HepG2 (cell line): Measurements from ENCODE around the gene DLG2. TPM values are rescaled to one million over a fixed set of nuclear protein-coding genes. Genes with fewer than 3 reads are reported as not detected.

Experiments used
- ATAC-seq: fragments of 200-7000 bp; cut with Tn5 transposase; 3 replicates; pipeline ENCODE4 v1.9.1; 2020; ENCODE audit warnings: mild to moderate bottlenecking, moderate library complexity
- BruUV-seq: library from RNA; stranded (reverse); fragments of 400-500 nt; replicated peaks from 2 replicates; lab custom pipeline; 2021; lab: Mats Ljungman, UMichigan
- CTCF ChIA-PET: fragments of 300-600 bp; formaldehyde crosslinking; extraction: SDS; loops from one replicate; lab custom pipeline; 2021; ENCODE audit warnings: low total read pairs, inconsistent platforms, low intra/inter-chr PET ratio; lab: Yijun Ruan, JAX
- POLR2A ChIA-PET: fragments of 350-600 bp; sonication (Branson Sonifier 250); formaldehyde crosslinking; loops from one replicate; lab custom pipeline; 2020; ENCODE audit warnings: antibody characterized with exemption, inconsistent platforms; lab: Yijun Ruan, JAX
- DNase-seq: peaks from one replicate; pipeline ENCODE4 v3.0.0-alpha.2; 2015; ENCODE audit warnings: low spot score
- FAIRE-seq: peaks from 3 replicates; lab custom pipeline; 2011; peaks lifted over from hg19 to GRCh38; lab: Jason Lieb, UNC
- H2AFZ ChIP-seq: one replicate; pipeline ENCODE4 v1.6.1; 2011; ENCODE audit warnings: low read length, inconsistent platforms
- H3K27ac ChIP-seq: fragments of 300-600 bp; 3 replicates; pipeline ENCODE4 v1.8.0; 2011; ENCODE audit warnings: mixed run types, mild to moderate bottlenecking, mixed read lengths, low read length, inconsistent platforms; ENCODE audit not compliant: insufficient read depth; ENCODE audit errors: extremely low read length
- H3K27me3 ChIP-seq, 2 experiments: fragments of 200-600 bp in 1 of 2; 2 replicates in 1 of 2; 3 replicates in 1 of 2; pipeline versions ENCODE4 v1.6.0 to v1.8.0; 2011; ENCODE audit warnings: low read length in 2 of 2, mild to moderate bottlenecking in 2 of 2, moderate library complexity in 2 of 2, inconsistent platforms in 1 of 2; ENCODE audit not compliant: insufficient read depth in 2 of 2, control insufficient read depth in 1 of 2
- H3K36me3 ChIP-seq, 2 experiments: fragments of 200-600 bp in 1 of 2; replicated peaks in 1 of 2; 2 replicates in 1 of 2; 3 replicates in 1 of 2; pipeline versions ENCODE4 v1.5.1 to v1.8.0; 2011; ENCODE audit warnings: low read length in 2 of 2, inconsistent platforms in 1 of 2; ENCODE audit not compliant: insufficient read depth in 2 of 2, control insufficient read depth in 1 of 2
- H3K4me1 ChIP-seq: 2 replicates; pipeline ENCODE4 v1.5.1; 2012; ENCODE audit warnings: low read length, inconsistent platforms; ENCODE audit not compliant: insufficient read depth
- H3K4me2 ChIP-seq: 2 replicates; pipeline ENCODE4 v1.6.0; 2011; ENCODE audit warnings: low read depth, low read length, inconsistent platforms
- H3K4me3 ChIP-seq, 3 experiments: fragments of 200-600 bp in 1 of 3; sonication (generic), shearing (Covaris generic) in 1 of 3; replicated peaks in 1 of 3; 2 replicates each; pipeline ENCODE4 v1.5.1; 2011 to 2016; ENCODE audit warnings: low read length in 3 of 3, inconsistent platforms in 2 of 3, low read depth in 2 of 3, mild to moderate bottlenecking in 2 of 3, control low read depth in 1 of 3, mixed read lengths in 1 of 3; ENCODE audit not compliant: insufficient read depth in 1 of 3
- H3K79me2 ChIP-seq: one replicate; pipeline ENCODE4 v1.6.1; 2011; ENCODE audit warnings: low read length, inconsistent platforms; ENCODE audit not compliant: insufficient read depth
- H3K9ac ChIP-seq: 2 replicates; pipeline ENCODE4 v1.6.0; 2011; ENCODE audit warnings: mild to moderate bottlenecking, low read depth, low read length, inconsistent platforms; ENCODE audit not compliant: insufficient read depth
- H3K9me3 ChIP-seq: 2 replicates; pipeline ENCODE4 v1.5.1; 2012; ENCODE audit warnings: mild to moderate bottlenecking, low read length
- H4K20me1 ChIP-seq: 2 replicates; pipeline ENCODE4 v1.6.0; 2011; ENCODE audit warnings: inconsistent platforms, mild to moderate bottlenecking, low read length, moderate library complexity; ENCODE audit not compliant: insufficient read depth
- FOXP1 ChIP-seq, 2 experiments: fragments of 450-650 bp in 1 of 2; IDR thresholded peaks; 2 replicates each; pipeline ENCODE4 v1.6.1; 2017 to 2018; ENCODE audit warnings: antibody characterized with exemption in 1 of 2
- HDAC6 ChIP-seq: fragments of 200-600 bp; sonication (generic); IDR thresholded peaks from 2 replicates; pipeline ENCODE4 v1.7.0; 2017; ENCODE audit warnings: mild to moderate bottlenecking, antibody characterized with exemption, low read length, low read depth
- HOXA5 ChIP-seq: sonication (generic); formaldehyde crosslinking; IDR thresholded peaks from 2 replicates; pipeline ENCODE4 v1.4.0; 2020; ENCODE audit warnings: missing genetic modification reagents
- ISL2 ChIP-seq: sonication (generic); formaldehyde crosslinking; IDR thresholded peaks from 2 replicates; pipeline ENCODE4 v1.5.0; 2020; ENCODE audit warnings: missing genetic modification reagents
- KAT2B ChIP-seq: fragments of 150-350 bp; IDR thresholded peaks from 2 replicates; pipeline ENCODE4 v1.6.1; 2014; ENCODE audit warnings: low read depth, low read length, borderline replicate concordance
- KDM2A ChIP-seq: sonication (generic); formaldehyde crosslinking; IDR thresholded peaks from 2 replicates; pipeline ENCODE4 v1.4.0; 2020; ENCODE audit warnings: low read depth, missing genetic modification reagents, borderline replicate concordance
- MYC ChIP-seq: sonication (generic); formaldehyde crosslinking; IDR thresholded peaks from 2 replicates; pipeline ENCODE4 v1.9.0; 2021; ENCODE audit warnings: missing genetic modification reagents, borderline replicate concordance
- NR0B2 ChIP-seq: sonication (generic); formaldehyde crosslinking; IDR thresholded peaks from 2 replicates; pipeline ENCODE4 v1.4.0; 2020; ENCODE audit warnings: mild to moderate bottlenecking, missing genetic modification reagents
- SSRP1 ChIP-seq: IDR thresholded peaks from 2 replicates; pipeline ENCODE4 v1.6.1; 2016; ENCODE audit warnings: control low read depth
- TEF ChIP-seq: sonication (generic); formaldehyde crosslinking; IDR thresholded peaks from 2 replicates; pipeline ENCODE4 v1.5.0; 2020; ENCODE audit warnings: missing genetic modification reagents
- ZBTB38 ChIP-seq: sonication (generic); formaldehyde crosslinking; IDR thresholded peaks from 2 replicates; pipeline ENCODE4 v1.5.1; 2020; ENCODE audit warnings: mild to moderate bottlenecking, missing genetic modification reagents
- ZEB1 ChIP-seq: IDR thresholded peaks from 2 replicates; pipeline ENCODE4 v1.6.1; 2012; ENCODE audit warnings: mild to moderate bottlenecking, low read depth, inconsistent platforms; ENCODE audit not compliant: insufficient replicate concordance
- ZGPAT ChIP-seq: IDR thresholded peaks from 2 replicates; pipeline ENCODE4 v1.6.1; 2016; ENCODE audit warnings: mild to moderate bottlenecking
- ZNF276 ChIP-seq: sonication (generic); formaldehyde crosslinking; IDR thresholded peaks from 2 replicates; pipeline ENCODE4 v1.4.0; 2020; ENCODE audit warnings: mild to moderate bottlenecking, low read depth, missing genetic modification reagents
- ZNF652 ChIP-seq: IDR thresholded peaks from 2 replicates; pipeline ENCODE4 v1.6.1; 2016; ENCODE audit warnings: low read depth, borderline replicate concordance
- WGBS: methylation state at CpG from one replicate; pipeline ENCODE4 v1.1.6; 2017; ENCODE audit warnings: low lambda C conversion rate; 5-methylcytosine and 5-hydroxymethylcytosine counted together
- in situ Hi-C: cut with HindIII; loops from 2 replicates; pipeline ENCODE4 v1.10.0; 2017; ENCODE audit warnings: low pct_unique_long_range_greater_than_20kb; ENCODE audit not compliant: extremely low pct_ligation_motif_present
- intact Hi-C: fragments of 100-400 bp; cut with micrococcal nuclease; formaldehyde crosslinking; loops from one replicate; pipeline ENCODE4 v1.10.0; 2022; ENCODE audit not compliant: unreplicated experiment
- polyA plus RNA-seq, 8 experiments: library from polyadenylated mRNA; depleted of rRNA in 3 of 8; stranded (reverse) in 7 of 8; unstranded in 1 of 8; fragments of >200 nt; fragmentation: Illumina TruSeq in 4 of 8; extraction: Trizol in 4 of 8; gene quantifications; 2 replicates each; pipeline versions ENCODE4 v1.2.1 to v1.2.3, GENCODE V29; 2011 to 2016; ENCODE audit warnings: low read depth in 4 of 8, missing spikeins in 1 of 8, mixed read lengths in 1 of 8; ENCODE audit not compliant: insufficient read depth in 1 of 8
- total RNA-seq, 5 experiments: library from RNA; depleted of rRNA; stranded (reverse); fragments of >200 nt; fragmentation: Illumina TruSeq; extraction: Trizol; gene quantifications; 2 replicates each; pipeline ENCODE4 v1.2.3, GENCODE V29; 2016; ENCODE audit warnings: low read depth in 1 of 5

DLG2 gene
- total and polyA plus RNA-seq, 2 of the 13 experiments (the other 11 are each of a cell fraction or from before 2014, with no cell fraction given) = 0.46 to 1.0 TPM

GRCh38 chr11:84836371-84836770, 790.8 kb downstream of the DLG2 start:
- no TSS peak for BruUV-seq
- ATAC-seq = no peak
- Histone ChIP-seq H3K9ac (no peak overlapping the region), H3K4me2 (no peak overlapping the region), H2AFZ (no peak overlapping the region), H3K9me3 (no peaks in the 10 kb centered on the region), H3K79me2 (no peaks in the 10 kb centered on the region), H3K36me3 (no peaks in the 10 kb centered on the region), H3K27me3 (no peaks in the 10 kb centered on the region), H3K4me3 (no peak overlapping the region), H3K27ac (no peak overlapping the region), H4K20me1 (no peaks in the 10 kb centered on the region), H3K4me1 (no peaks in the 10 kb centered on the region)
- no peak for DNase-seq
- no peak for FAIRE-seq
- CTCF ChIA-PET = no interaction called here
- POLR2A ChIA-PET = no interaction called here
- in situ Hi-C loops = no loop called here
- TF ChIP-seq HDAC6 (no peak), MYC (CRISPR knock-in tag) (no peak), ZEB1 (no peak), ZNF652 (CRISPR knock-in tag) (no peak), HOXA5 (CRISPR knock-in tag) (no peak)
- intact Hi-C loops = no loop called here

- FAIRE-seq = no peak
- in situ Hi-C loops = no loop called here
- no peaks in the 10 kb centered on the region for H3K79me2 ChIP-seq
- TF ChIP-seq ZGPAT = no peak
- no peak for TF ChIP-seq KAT2B
- no peak for TF ChIP-seq NR0B2 (CRISPR knock-in tag)
- no peak for TF ChIP-seq ZNF276 (CRISPR knock-in tag)
- TF ChIP-seq SSRP1 (CRISPR knock-in tag) = no peak
- no peak for TF ChIP-seq TEF (CRISPR knock-in tag)
- TF ChIP-seq FOXP1 (IDR thresholded peaks at IDR 0.05) = no peak
- no peak for TF ChIP-seq FOXP1 (CRISPR knock-in tag; IDR thresholded peaks at IDR 0.05)
- TF ChIP-seq ZBTB38 (CRISPR knock-in tag) = no peak
- no peak for TF ChIP-seq ISL2 (CRISPR knock-in tag)
- no peak for TF ChIP-seq KDM2A (CRISPR knock-in tag)
These were observed 793.6 kb downstream of the DLG2 start for GRCh38 chr11:84833488-84834088.

More at GRCh38 chr11:84833488-84834088, 793.6 kb downstream of the DLG2 start:
- no peaks in the 10 kb centered on the region for H3K4me1 ChIP-seq
- ATAC-seq = no peak
- H3K27ac ChIP-seq = no peak overlapping the region
- ChIA-PET POLR2A (no interaction called here), CTCF (no interaction called here)
- no peaks in the 10 kb centered on the region for H3K9me3 ChIP-seq
- intact Hi-C loops = no loop called here
- no peak overlapping the region for H3K4me3 ChIP-seq
- H4K20me1 ChIP-seq = no peaks in the 10 kb centered on the region
- H3K4me2 ChIP-seq = no peak overlapping the region
- no TSS peak for BruUV-seq
- 0% methylated on average over 2 of the region's 2 CpGs for WGBS
- H3K36me3 ChIP-seq = no peaks in the 10 kb centered on the region
- no peak overlapping the region for H3K9ac ChIP-seq
- H2AFZ ChIP-seq = no peak overlapping the region
- H3K27me3 ChIP-seq = no peaks in the 10 kb centered on the region
- no peak for DNase-seq
